Measurements from ENCODE around the gene ANXA9.

The ANXA9 gene

DNA sequence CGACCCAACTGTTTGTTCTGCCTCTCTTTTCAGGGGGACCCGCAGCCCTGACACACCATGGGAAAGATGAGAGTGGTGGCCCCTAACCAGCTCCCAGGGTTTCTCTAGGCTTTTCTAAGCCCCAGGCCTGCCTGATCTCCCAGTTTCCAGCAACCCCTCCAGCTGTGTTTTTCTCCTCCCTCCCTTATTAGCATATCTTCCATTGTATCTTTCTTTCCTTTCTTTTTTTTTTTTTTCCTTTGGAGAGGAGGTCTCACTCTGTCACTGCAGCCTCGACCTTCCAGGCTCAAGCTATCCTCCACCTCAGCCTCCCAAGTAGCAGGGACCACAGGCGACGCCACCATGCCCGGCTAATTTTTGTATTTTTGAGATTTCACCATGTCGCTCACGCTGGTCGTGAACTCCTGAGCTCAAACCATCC lies 5.7 kb upstream of the ANXA9 start:
- DNase-seq, result no peak

DNA sequence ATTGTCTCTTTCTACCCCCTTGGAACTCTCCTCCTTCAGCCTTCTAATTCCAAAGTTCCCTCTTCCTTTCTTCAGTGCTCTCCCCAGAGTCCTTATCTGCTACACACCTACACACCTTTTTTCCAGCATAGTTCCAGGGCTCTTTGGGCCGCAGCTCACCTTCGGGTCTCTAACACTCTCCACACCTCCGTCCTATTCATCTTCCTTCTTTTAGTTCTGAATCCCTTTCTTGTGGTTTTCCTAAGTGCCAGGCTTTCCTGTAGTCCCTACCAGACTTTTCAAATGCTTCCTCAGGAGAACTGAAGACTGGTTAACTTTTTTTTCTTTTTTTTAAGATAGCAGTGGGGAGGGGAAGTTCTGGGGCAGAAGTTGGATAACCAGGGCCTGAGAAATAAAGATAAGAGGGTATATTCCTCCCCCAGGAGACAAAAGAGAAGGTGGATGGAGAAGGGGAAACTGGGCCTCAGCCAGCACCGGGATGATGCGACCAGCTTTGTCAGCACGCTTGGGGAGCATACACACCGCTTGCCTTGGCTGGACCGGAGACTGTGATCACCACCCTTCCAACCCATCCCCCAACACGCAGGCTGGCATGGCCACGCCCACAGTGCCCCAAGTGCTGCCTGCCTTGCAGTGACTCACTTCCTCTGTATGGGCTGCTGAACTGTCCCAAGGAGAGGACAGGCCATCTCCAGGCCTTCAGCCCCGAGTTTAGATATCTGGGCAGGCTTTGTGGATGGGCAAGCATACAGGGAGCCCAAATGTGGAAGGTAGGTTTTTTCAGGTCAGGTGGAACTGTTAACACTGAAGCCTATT lies 5.0 kb upstream of the ANXA9 start:
- no peak for DNase-seq

DNA sequence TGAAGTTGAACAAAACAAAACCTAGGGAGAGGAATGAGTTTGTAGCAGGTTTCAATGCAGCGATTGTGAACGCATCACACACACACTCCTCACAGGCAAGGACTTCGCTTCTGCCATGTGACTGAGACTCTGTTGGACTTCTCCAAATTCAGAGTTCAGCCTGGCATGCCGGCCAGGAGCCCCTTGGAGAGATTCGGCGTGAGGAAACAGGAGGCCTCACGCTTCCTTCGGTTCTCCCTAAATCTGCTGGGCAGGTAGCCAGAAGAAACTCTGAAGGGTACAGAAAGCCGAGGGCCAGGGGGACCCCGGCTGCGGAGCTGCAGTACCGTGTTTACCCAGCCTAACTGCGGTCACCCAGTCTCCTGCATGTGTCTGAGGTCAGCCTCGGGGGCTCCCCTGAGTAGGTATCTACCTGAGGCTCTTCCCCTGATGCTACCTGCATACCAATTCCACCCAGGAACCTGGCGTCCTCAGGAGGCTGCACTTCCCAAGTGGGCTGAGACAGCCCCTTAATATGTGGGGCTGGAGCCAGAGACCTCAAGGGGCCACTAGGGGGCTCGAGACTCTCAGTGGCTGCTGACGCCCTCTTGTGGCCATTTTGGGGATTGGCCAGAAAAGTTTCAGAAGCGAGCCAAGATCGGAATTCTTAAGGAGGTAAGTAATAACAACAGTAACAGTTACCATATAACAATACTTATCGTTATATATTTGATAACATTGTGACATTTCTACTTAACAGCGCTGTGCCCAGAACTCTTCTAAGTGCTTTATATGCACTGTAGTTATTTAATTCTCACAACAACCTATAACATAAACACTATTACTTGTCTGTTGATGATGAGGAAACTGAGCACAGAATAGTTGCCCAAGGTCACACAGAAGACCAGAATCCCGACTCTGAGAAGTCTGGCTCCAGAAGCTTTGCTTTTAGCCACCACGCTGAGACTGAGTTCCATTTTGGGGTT lies 2.7 kb upstream of the ANXA9 start:
- DNase-seq, result peak; percentile 100

DNA sequence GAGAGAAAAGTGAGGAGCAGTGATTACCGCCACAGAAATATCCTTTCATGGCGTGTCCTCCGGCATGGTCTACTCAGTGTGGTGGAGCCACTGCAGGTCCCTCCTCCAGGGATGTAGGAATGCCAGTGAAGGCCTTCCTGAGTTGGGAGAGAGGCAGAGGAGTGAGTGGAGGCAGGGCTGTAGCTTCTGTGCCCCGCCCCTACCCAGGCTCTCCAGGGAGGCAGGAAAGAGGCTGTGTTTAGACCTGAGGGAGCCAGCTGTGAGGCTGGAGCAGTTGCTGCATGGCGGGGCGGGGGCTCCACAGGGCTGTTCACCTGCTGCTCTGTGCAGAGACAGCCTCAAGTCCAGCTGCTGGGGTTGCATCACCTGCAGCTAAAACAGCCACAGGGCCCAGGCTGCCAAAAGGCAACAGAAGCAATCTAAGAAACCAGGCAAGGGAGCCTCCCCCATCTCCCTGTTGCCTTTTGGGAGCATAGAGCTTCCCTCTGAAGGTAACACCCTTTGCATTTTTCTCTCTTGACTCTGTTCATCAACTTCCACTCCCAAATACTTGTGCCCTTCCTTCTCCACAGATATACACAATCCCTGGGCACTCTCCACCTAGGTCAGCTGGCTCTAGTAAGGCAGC lies 801 bp upstream of the ANXA9 start:
- peak; percentile 100 for DNase-seq

DNA sequence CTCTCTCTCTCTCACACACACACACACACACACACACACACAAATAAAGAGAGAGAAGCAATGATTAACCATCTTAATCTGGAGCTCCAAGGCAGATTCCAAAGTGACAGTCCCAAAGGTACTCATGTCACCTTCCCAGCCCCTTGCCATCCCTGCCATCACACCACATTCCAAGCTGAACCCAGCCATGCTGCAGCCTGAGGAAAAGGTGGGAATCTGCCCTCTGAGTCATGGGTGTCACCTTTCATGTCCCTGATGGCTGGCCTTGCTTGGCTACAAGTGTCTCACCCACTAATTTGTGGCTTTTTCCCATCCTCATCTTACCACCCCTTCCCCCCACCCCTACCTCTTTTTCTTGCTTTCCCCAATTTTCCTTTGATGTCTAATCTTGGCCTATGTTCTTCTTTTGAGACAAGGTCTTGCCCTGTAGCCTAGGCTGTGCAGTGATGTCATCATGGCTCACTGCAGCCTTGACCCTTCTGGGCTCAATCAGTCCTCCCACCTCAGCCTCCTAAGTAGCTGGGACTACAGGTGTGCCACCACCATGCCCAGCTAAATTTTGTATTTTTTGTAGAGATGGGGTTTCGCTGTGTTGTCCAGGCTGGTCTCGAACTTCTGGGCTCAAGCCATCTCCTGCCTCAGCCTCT lies 3.2 kb downstream of the ANXA9 start:
- DNase-seq, result no peak

DNA sequence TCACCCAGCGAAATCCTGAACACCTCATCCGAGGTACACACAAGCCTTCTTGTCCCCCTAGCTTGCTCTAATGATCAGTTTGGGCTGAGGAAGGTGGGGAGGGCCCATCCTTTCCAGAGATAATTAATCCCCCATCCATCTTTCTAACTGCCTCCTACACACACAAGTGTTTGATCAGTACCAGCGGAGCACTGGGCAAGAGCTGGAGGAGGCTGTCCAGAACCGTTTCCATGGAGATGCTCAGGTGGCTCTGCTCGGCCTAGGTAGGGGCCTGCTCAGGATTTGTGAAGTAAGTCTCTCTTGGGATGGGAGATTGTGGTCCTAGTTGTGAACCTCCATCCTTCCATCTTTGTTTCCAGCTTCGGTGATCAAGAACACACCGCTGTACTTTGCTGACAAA lies 5.8 kb downstream of the ANXA9 start:
- DNase-seq, result no peak

DNA sequence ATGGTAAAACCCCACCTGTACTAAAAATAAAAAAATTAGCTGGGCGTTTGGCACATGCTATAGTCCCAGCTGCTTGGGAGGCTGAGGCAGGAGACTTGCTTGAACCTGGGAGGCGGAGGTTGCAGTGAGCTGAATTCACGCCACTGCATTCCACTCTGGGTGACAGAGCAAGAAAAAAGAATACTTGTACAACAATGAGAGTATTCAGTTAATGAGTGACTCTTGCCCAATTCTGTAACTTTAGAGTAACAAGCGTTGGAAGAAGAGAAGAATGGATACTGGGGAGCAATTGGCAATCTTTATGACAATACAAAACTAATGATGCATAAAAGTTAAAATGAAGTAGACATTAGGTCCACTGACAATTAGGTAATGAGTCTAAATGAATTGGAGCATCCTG lies 10.5 kb downstream of the ANXA9 start:
- no peak for DNase-seq

DNA sequence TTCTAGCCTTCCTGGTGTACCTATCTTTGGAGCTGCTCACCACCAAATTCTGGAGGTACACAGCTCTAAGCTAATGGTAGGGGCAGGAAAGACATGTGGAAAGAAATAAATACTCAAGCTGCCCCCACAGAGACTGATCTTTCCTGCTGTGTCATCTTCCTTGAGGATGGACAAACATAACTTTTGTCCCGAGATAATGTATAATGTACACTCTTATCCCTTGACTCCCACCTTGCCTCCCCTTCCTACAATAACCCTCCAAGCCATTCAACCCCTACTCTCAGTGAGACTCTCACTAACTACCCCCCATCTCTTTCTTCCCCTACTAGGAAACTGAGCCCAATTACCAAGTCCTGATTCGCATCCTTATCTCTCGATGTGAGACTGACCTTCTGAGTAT lies 12.2 kb downstream of the ANXA9 start:
- no peak for DNase-seq

DNA sequence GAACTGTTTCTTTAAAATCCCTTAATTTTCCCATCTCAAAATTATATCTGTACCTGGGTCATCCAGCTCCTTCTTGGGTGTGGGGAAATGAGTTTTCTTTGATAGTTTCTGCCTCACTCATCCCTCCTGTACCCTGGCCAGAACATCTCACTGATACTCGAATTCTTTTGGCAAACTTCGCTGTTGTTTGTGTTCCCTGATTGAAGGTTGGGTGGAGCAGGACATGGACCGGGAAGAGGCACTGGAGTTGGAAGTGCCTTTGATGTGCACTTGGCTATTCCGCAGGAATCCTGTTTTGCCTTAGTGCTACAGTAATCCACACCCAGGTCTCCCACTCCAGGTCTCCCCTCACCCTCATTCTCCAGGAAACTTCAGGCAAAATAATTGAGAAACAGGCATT lies 13.4 kb downstream of the ANXA9 start:
- no peak for DNase-seq

DNA sequence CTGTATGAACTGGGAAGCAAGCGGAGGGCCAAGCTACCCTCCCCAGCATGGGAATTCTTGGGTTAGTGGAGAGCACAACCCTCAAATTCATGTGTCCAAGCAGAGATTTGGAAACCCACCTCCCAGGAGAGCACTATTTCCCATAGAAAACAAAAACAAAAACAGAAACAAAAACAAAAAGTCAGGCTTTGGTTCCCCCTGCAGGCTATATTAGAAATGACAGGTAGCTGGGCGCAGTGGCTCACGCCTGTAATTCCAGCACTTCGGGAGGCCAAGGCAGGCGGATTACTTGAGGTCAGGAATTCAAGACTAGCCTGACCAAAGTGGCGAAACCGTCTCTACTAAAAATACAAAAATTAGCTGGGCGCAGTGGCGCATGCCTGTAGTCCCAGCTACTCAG lies 13.8 kb downstream of the ANXA9 start:
- DNase-seq, result no peak

DNA sequence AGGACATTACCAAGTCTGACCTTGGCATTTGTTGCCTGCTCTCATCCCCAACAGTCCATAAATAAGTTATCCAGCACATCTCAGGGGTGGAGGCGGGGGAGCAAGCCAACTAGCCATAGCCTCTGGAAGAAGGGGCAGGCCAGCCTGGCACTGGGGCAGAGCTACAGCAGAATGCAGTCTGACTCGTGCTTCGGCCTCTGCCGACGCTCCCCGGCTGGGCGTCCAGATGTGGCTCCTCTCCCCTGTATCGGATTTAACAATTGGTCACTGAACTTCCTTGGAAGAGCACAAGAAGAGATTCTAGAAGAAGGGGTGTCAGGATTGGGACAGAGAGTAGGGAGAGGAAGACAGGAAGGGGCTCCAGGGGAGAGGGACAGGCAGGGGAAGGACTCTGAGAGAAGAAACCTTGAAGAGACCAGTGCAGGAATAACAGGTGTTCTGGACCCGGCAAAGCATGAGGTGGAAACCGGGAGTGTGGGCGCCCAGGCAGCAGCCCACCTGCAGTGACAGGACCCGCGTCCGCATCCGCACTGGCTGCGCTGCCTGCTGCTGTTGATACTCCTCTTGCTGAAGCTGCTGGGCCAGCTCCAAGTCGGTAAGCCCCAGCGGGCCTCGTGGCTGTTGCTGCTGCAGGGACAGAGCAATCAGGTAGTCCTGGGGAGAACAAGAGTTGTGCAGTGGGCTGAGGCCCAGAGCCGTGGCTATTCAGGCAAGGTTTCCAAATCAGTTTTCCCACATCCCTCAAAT lies 15.2 kb downstream of the ANXA9 start:
- DNase-seq, result no peak

DNA sequence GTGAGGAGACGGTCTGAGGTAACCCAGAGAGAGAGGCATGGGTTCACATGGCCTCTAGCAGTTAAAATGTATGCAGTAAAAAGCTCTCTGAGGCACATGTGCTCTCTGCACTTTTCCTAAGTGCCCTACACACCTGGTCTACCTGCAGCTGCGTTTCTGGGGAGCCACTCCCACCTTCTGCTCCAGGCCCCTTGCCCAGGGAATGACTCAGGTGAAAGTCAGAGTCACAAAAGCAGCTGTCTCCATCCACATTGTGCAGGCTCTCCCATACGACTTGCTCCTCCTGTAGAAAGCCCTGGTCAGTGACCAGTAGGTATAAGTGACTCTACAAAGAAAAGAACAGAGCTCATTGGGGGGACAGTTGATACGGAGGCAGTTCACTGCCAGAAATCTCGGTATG lies 15.9 kb downstream of the ANXA9 start:
- no peak for DNase-seq

DNA sequence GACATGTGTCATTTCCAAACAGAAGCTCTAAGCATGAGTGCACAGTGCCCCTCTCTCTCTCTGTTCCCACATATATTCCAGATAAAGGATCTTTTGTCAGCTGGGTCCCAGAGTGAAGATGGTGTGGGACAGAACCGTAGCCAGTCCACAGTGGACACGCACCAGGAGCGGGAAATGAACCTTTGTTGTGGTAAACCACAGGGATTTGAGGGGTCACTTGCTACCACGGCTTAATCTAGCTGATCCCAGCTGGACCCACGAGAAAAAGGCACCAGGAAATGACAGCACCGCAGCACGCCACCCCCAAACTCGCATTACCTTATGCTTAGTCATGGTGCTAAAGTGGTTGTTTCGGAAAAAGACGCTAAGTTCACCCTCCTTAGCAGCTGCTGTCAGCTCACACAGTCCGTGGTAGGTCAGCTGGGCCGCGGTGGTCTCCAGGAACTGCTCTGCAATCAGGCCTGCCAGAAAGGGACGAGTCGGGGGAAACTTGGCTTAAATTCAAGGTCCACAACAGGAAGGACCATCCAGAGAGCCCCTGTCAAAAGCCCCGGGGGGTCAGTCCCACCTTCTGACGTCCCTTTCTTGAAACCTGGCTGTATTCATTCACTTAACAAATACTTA lies 17.1 kb downstream of the ANXA9 start:
- DNase-seq, result no peak

DNA sequence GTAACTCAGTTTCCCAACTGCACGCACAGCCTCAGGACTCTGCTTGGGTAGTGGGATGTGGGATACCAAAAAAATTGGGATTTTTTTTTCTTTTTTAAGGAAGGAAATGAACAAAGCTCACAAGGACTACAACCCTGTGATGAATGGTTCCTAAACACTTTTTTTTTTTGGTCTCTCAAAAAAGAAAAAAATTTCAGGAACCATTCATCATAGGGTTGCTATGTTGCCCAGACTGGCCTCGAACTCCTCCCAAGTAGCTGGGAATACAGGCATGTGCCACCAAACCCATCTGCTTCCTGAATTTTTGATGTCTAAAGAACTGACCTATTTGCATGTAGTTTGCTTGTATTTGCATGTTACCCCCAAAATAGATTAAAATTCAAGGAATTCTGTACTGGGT lies 17.8 kb downstream of the ANXA9 start:
- DNase-seq, result no peak

DNA sequence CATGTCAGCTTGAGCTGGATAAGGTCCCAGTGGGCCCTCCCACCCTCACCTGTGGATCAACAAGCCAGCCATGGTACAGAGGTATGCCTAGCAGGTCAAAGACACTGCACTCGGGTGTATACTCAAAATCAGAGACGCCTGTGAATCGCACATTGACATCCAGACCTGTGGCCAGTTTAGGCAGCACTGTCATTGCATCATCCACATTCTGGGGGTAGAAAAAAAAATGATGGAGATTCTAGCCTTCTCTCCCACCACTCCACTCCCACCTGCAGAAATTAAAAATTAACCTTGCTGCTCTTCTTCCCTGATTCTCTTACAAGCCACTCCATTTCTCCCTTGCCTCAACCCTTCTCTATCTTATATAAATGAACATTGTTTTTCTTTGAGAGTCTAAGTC lies 18.3 kb downstream of the ANXA9 start:
- DNase-seq, result no peak

DNA sequence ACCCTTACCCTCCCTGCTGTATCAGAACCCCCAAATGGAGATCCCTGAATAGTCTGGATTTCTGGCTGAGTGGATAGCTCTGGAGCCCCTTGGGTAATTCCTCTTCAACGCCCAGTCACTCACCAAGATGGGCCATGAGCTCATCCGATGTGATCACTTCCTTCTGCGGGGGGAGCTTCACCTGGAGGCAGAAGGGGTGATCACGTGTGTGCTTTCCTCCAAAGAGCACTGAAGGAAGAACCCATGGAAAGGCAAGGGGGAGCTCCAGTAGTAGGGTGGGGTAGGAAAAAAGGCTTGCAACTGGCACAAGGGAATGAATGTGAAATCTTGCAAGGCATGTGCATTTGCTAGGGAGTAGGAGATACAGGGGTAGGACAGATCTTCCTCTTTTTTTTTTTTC lies 19.5 kb downstream of the ANXA9 start:
- no peak for DNase-seq

DNA sequence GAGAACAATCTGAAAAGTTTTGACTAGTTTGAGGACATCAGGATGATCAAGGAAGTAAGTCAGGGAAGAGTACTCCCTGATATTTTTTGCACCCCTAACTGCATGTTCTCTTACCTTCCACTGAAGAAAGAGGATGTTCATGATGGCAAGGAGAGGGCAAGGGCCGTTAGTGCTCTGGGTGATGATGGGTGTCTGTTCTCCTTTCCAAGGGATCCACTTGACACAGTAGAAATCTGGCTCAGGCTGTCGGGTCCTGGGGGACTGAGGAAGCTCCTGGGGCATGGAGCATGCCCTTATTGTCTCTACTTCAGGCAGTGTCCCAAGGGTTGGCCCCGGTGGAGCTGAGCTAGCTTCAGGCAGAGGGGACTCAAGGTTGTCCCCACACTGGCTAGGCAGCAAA lies 20.0 kb downstream of the ANXA9 start:
- DNase-seq, result no peak

DNA sequence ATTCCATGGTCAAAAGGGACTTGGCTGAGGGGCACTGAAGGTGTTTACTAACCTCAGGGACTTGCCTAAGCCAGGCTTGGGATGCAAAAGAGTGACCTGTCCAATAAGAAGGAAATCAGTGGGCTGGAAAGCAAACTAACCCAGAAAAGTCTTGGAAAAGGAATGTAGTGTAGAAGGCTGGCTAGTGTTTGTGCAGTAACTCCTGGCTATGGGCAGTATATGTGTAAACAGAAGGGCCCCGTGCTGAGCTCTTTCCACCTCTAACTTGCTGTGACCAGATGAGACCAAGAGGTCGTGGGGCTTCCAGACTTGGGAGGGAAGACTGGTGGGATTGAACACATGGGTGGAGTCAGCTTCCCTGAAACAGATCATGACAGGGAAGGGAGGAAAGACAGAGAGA lies 20.5 kb downstream of the ANXA9 start:
- no peak for DNase-seq

DNA sequence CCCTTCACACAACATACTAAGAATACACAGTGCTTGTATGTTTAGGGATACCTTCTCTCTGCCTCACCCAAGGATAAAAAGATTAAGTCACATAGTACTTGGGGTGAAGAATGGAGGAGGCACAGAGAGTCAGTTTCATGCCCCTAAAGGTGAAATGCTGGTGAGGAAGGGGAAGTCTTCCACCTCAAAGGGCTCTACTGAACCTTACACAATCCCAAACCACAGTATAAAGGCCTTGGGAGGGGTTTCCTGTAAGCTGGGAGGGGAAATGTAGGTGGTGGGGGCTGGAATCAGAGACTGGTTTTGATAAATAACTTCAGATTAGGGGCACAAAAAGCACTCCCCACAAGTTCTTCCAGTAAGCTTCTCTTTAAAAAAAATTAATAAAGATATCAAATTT lies 21.1 kb downstream of the ANXA9 start:
- no peak for DNase-seq

DNA sequence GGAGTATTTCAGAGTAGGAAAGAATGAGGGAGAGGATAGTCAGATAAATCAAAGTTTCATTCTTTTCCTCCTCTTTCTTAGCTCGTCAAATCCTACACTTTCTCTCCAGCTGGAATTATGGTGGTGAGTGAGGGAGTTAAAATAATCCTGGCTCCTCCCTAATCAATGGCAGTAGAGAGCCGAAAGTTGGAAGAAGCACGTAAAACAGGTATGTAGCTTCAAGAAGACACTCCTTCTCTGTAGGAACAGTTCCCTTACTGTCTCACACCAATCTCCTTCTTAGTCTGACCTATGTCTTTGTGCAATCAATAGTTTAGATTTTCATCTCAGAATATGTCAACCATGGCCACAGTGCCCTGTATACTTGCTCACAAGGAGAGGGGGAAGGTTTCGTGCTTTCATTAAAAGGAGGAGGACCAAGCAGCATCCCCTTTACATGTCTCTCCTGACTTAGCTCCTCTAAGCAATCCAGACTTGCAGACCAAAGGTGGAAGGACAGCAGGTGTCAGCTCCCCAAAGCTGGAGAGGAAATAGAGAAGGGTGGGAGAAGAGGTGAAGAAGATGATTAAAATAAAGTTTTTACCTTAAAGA lies 23.7 kb downstream of the ANXA9 start:
- no peak for DNase-seq

DNA sequence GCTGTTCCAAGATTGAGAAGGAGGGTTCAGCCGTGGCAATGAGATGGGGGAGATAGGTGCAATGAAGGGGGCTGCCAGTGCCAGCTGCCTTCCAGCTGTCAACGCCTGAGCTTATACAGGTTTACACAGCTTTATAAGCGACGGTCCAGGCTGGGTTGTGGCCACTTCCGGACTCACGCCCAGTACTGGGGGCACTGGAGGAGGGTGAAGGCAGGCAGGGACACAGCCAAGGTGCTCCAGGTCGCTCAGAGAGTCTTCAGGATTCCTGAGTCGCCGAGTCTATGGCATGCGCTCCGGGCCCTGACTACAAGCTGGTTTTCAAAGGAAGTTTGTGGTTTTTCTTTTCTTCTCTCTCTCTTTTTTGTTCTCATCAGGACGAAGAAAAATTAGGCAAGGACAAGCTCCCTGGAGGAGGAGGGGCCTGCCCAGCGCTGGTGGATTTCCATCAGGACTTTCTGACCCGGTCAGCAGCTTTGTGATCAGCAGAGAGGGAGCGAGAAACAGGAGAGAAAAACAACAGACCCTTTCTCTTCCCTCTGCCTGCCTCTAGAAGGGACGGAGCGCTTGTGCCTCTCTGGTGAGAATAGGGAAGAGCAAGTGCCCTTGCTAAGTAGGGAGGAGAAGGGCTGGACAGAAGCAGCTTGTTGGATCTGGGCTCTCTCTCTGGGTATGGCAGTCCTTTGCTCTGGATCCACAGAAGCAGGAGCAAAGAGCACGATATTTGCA lies 24.4 kb downstream of the ANXA9 start, which contains the start of gene MINDY1:
MINDY1 (minus strand) TSS at position 576 of the 726 bp plus-strand sequence. CDS start 4,285 bp downstream, outside the sequence.
- DNase-seq, result peak; percentile 100
